Raji (cell line): ENCODE results near the gene FIS1.

Experiments used
- POLR2A ChIP-seq: IDR thresholded peaks from 2 replicates; pipeline ENCODE4 v1.6.1; 2011; ENCODE audit warnings: low read depth, low read length, control low read depth; ENCODE audit not compliant: insufficient read depth

The FIS1 gene

DNA sequence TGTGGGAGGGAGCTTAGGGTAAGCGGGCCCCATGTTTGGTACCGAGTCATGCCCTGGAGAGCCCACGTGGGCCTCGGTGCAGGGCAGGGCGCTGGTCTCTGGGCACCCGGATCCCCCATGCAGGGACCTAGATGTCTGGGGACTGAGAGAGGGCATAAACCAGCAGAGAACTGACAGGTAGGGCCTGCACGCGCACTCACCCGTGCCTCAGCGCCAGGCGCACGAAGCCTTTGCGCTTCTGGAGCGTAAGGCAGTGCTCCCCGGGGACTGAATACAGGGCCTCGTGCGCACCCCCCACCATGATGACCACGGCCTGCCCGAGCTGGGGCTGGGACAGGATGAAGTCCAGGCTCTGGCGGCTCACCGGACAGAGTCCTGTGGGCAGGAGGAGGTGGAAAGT lies 46.9 kb downstream of the FIS1 start:
- TF ChIP-seq POLR2A, result no peak

DNA sequence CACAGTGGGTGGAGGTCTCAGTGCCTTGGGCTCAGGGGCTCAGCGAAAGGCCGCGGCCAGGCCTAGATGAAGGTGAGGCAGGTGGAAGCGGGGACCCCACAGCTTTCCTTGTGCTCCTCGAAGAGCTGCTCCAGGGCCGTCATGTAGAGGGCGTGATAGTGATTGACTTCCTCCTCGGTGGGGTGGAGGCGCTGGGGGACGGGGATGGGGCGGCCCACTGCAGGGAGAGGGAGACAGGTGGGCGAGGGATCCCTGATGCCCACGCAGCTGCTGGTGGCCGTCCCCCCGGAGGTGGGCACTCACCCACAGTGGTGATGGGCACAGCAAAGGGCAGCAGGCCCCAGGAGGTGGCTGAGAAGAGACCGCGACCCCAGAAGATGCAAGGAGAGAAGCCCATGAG lies 49.0 kb downstream of the FIS1 start:
- TF ChIP-seq POLR2A, result no peak
